HepG2 (cell line): ENCODE data around the gene DFFA. TPM values are rescaled to one million over a fixed set of nuclear protein-coding genes. Genes with fewer than 3 reads are reported as not detected.

Experiments
- AGO2 ChIP-seq: fragments of 200-400 bp; formaldehyde crosslinking; optimal IDR thresholded peaks from 2 replicates; pipeline ENCODE3; 2017; ENCODE audit warnings: mild to moderate bottlenecking, low read depth, low read length, moderate library complexity
- CBX2 ChIP-seq, 2 experiments: fragments of 200-600 bp in 1 of 2; sonication (generic); formaldehyde crosslinking in 1 of 2; IDR thresholded peaks; 2 replicates each; pipeline versions ENCODE4 v1.7.0 to v1.8.1; 2018 to 2022; ENCODE audit warnings: low read depth in 2 of 2, low read length in 1 of 2, mild to moderate bottlenecking in 1 of 2, missing genetic modification reagents in 1 of 2
- DPF2 ChIP-seq: sonication (generic); formaldehyde crosslinking; IDR thresholded peaks from 2 replicates; pipeline ENCODE4 v1.4.0; 2020; ENCODE audit warnings: mild to moderate bottlenecking, low read depth, missing genetic modification reagents, borderline replicate concordance
- HDAC2 ChIP-seq: sonication (generic); formaldehyde crosslinking; IDR thresholded peaks from 2 replicates; pipeline ENCODE4 v1.4.0; 2020; ENCODE audit warnings: missing genetic modification reagents
- ONECUT2 ChIP-seq: sonication (generic); formaldehyde crosslinking; IDR thresholded peaks from 2 replicates; pipeline ENCODE4 v1.4.0; 2020; ENCODE audit warnings: missing genetic modification reagents
- POLR2A ChIP-seq, 2 experiments: IDR thresholded peaks; 2 replicates each; pipeline ENCODE4 v1.6.1; 2011; ENCODE audit warnings: low read depth in 2 of 2, low read length in 2 of 2, mild to moderate bottlenecking in 1 of 2, moderate library complexity in 1 of 2; ENCODE audit not compliant: insufficient read depth in 1 of 2
- RBAK ChIP-seq: sonication (generic); formaldehyde crosslinking; IDR thresholded peaks from 2 replicates; pipeline ENCODE4 v1.5.1; 2020; ENCODE audit warnings: mild to moderate bottlenecking, missing genetic modification reagents
- SOX5 ChIP-seq: IDR thresholded peaks from 2 replicates; pipeline ENCODE4 v1.6.1; 2016; ENCODE audit warnings: borderline replicate concordance
- ZNF570 ChIP-seq: sonication (generic); formaldehyde crosslinking; IDR thresholded peaks from 2 replicates; pipeline ENCODE4 v1.4.0; 2020; ENCODE audit warnings: mild to moderate bottlenecking, missing genetic modification reagents, borderline replicate concordance
- ZNF614 ChIP-seq: IDR thresholded peaks from 2 replicates; pipeline ENCODE4 v1.6.1; 2018; ENCODE audit warnings: missing biosample characterization, missing genetic modification reagents, inconsistent platforms, borderline replicate concordance
- ZNF616 ChIP-seq: sonication (generic); formaldehyde crosslinking; IDR thresholded peaks from 2 replicates; pipeline ENCODE4 v1.5.0; 2020; ENCODE audit warnings: low read depth, mild to moderate bottlenecking, missing genetic modification reagents
- polyA plus RNA-seq, 8 experiments: library from polyadenylated mRNA; depleted of rRNA in 3 of 8; stranded (reverse) in 7 of 8; unstranded in 1 of 8; fragments of >200 nt; fragmentation: Illumina TruSeq in 4 of 8; extraction: Trizol in 4 of 8; gene quantifications; 2 replicates each; pipeline versions ENCODE4 v1.2.1 to v1.2.3, GENCODE V29; 2011 to 2016; ENCODE audit warnings: low read depth in 4 of 8, missing spikeins in 1 of 8, mixed read lengths in 1 of 8; ENCODE audit not compliant: insufficient read depth in 1 of 8
- total RNA-seq, 5 experiments: library from RNA; depleted of rRNA; stranded (reverse); fragments of >200 nt; fragmentation: Illumina TruSeq; extraction: Trizol; gene quantifications; 2 replicates each; pipeline ENCODE4 v1.2.3, GENCODE V29; 2016; ENCODE audit warnings: low read depth in 1 of 5
- TF ChIP-seq, protein P1 (sequence below): sonication (generic); formaldehyde crosslinking; IDR thresholded peaks from 2 replicates; pipeline ENCODE4 v1.4.0; 2020; ENCODE audit warnings: missing genetic modification reagents
- TF ChIP-seq, protein P2 (sequence below), 2 experiments: sonication (generic) in 1 of 2; formaldehyde crosslinking in 1 of 2; IDR thresholded peaks; 2 replicates each; pipeline versions ENCODE4 v1.4.0 to v1.6.1; 2016 to 2020; ENCODE audit warnings: borderline replicate concordance in 1 of 2, low read depth in 1 of 2, mild to moderate bottlenecking in 1 of 2, missing genetic modification reagents in 1 of 2
- TF ChIP-seq, protein P3 (sequence below): sonication (generic); formaldehyde crosslinking; IDR thresholded peaks from 2 replicates; pipeline ENCODE4 v1.4.0; 2020; ENCODE audit warnings: low read depth, mild to moderate bottlenecking, missing genetic modification reagents
- TF ChIP-seq, protein P4 (sequence below): sonication (generic); formaldehyde crosslinking; IDR thresholded peaks from 2 replicates; pipeline ENCODE4 v1.8.0; 2022; ENCODE audit warnings: missing genetic modification reagents, low read depth, mild to moderate bottlenecking, borderline replicate concordance
- TF ChIP-seq, protein P5 (sequence below): IDR thresholded peaks from 2 replicates; pipeline ENCODE4 v1.6.1; 2016
- TF ChIP-seq, protein P6 (sequence below): sonication (generic); formaldehyde crosslinking; IDR thresholded peaks from 2 replicates; pipeline ENCODE4 v1.5.0; 2020; ENCODE audit warnings: missing genetic modification reagents, mild to moderate bottlenecking, borderline replicate concordance

The DFFA gene
- total and polyA plus RNA-seq, 2 of the 13 experiments (the other 11 are each of a cell fraction or from before 2014, with no cell fraction given), result 16.5 to 33.9 TPM

DNA sequence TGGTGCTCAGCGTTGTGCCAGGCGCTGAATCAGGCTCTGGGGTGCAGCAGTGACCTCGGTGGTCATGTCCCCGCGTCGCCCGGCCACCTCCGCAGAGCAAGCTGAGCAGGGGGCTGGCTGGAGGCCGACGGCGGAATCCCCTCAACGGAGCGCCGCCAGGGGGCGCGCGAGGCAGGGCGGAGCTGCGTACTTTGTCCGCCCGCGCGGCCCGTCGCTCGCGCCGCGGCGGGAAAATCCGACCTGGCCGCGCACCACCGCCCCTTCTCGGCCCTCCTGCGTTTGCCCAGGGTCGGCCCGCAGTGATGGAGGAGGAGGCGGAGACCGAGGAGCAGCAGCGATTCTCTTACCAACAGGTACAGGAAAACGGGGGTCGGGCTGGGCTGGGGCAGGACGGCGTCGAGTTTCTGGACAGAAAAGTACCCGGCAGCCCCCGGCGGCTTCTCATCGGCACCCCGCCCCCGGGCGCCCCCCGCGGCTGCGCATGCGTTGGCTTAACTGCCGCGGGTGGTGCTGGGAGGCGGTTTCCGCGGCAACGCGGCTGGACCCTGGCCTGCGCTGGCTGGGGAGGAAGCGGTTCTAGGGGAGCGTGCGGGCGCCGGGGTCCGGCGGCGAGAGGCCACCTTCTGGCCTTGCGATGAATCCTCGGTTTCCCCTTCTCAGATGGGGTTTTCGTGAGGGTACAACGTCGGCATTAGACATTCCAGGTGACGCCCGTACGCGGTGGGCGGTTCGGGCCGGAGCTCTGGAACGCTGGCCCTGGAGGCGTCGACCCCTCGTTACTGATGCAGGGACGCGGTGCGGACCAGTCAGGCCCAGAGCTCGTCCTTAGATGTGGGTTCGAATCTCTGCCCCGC is 41.9 kb downstream of the DFFA start, which contains the start of gene CENPS (continued):
- TF ChIP-seq POLR2A (IDR thresholded peaks at IDR 0.05; ENCODE audit: insufficient read depth in 1 of 2, low read depth in 2 of 2, low read length in 2 of 2) (peak; percentile 73 to 87), DPF2 (no peak), ZNF570 (CRISPR knock-in tag) (no peak), AGO2 (peak; percentile 62), RBAK (CRISPR knock-in tag) (no peak), ZNF616 (CRISPR knock-in tag) (peak; percentile 83), ONECUT2 (CRISPR knock-in tag) (no peak; the same call in 1 of the 2 replicates), CBX2 (IDR thresholded peaks at IDR 0.05; ENCODE audit: low read depth, low read length) (no peak), CBX2 (CRISPR knock-in tag; IDR thresholded peaks at IDR 0.05; ENCODE audit: low read depth) (no peak), HDAC2 (peak; percentile 81), ZNF614 (CRISPR knock-in tag) (no peak), SOX5 (CRISPR knock-in tag) (peak; percentile 11; the same call in 1 of the 2 replicates)
- TF ChIP-seq, protein P1, sequence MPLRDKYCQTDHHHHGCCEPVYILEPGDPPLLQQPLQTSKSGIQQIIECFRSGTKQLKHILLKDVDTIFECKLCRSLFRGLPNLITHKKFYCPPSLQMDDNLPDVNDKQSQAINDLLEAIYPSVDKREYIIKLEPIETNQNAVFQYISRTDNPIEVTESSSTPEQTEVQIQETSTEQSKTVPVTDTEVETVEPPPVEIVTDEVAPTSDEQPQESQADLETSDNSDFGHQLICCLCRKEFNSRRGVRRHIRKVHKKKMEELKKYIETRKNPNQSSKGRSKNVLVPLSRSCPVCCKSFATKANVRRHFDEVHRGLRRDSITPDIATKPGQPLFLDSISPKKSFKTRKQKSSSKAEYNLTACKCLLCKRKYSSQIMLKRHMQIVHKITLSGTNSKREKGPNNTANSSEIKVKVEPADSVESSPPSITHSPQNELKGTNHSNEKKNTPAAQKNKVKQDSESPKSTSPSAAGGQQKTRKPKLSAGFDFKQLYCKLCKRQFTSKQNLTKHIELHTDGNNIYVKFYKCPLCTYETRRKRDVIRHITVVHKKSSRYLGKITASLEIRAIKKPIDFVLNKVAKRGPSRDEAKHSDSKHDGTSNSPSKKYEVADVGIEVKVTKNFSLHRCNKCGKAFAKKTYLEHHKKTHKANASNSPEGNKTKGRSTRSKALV (CRISPR knock-in tag), result 0 out of 2 replicates have a peak, but pooled peaks have one; percentile 25
- TF ChIP-seq, protein P2, sequence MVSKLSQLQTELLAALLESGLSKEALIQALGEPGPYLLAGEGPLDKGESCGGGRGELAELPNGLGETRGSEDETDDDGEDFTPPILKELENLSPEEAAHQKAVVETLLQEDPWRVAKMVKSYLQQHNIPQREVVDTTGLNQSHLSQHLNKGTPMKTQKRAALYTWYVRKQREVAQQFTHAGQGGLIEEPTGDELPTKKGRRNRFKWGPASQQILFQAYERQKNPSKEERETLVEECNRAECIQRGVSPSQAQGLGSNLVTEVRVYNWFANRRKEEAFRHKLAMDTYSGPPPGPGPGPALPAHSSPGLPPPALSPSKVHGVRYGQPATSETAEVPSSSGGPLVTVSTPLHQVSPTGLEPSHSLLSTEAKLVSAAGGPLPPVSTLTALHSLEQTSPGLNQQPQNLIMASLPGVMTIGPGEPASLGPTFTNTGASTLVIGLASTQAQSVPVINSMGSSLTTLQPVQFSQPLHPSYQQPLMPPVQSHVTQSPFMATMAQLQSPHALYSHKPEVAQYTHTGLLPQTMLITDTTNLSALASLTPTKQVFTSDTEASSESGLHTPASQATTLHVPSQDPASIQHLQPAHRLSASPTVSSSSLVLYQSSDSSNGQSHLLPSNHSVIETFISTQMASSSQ (IDR thresholded peaks at IDR 0.05; ENCODE audit: low read depth), result no peak
- TF ChIP-seq, protein P2 (CRISPR knock-in tag; IDR thresholded peaks at IDR 0.05; ENCODE audit: borderline replicate concordance), result peak; percentile 69; the same call in 1 of the 2 replicates
- TF ChIP-seq, protein P3, sequence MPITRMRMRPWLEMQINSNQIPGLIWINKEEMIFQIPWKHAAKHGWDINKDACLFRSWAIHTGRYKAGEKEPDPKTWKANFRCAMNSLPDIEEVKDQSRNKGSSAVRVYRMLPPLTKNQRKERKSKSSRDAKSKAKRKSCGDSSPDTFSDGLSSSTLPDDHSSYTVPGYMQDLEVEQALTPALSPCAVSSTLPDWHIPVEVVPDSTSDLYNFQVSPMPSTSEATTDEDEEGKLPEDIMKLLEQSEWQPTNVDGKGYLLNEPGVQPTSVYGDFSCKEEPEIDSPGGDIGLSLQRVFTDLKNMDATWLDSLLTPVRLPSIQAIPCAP (CRISPR knock-in tag), result no peak
- TF ChIP-seq, protein P4, sequence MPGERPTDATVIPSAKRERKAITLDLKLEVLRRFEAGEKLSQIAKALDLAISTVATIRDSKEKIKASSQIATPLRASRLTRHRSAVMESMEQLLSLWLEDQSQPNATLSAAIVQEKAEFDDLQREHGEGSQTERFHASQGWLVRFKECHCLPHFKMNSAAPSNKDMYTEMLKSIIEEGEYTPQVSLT (CRISPR knock-in tag), result no peak
- TF ChIP-seq, protein P5, sequence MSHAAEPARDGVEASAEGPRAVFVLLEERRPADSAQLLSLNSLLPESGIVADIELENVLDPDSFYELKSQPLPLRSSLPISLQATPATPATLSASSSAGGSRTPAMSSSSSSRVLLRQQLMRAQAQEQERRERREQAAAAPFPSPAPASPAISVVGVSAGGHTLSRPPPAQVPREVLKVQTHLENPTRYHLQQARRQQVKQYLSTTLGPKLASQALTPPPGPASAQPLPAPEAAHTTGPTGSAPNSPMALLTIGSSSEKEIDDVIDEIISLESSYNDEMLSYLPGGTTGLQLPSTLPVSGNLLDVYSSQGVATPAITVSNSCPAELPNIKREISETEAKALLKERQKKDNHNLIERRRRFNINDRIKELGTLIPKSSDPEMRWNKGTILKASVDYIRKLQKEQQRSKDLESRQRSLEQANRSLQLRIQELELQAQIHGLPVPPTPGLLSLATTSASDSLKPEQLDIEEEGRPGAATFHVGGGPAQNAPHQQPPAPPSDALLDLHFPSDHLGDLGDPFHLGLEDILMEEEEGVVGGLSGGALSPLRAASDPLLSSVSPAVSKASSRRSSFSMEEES (CRISPR knock-in tag), result peak; percentile 57
- TF ChIP-seq, protein P6, sequence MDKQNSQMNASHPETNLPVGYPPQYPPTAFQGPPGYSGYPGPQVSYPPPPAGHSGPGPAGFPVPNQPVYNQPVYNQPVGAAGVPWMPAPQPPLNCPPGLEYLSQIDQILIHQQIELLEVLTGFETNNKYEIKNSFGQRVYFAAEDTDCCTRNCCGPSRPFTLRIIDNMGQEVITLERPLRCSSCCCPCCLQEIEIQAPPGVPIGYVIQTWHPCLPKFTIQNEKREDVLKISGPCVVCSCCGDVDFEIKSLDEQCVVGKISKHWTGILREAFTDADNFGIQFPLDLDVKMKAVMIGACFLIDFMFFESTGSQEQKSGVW (CRISPR knock-in tag), result no peak; the same call in 1 of the 2 replicates
